Myocyte (in vitro differentiated cells): Measurements from ENCODE around the gene STIP1. TPM values are rescaled to one million over a fixed set of nuclear protein-coding genes. Genes with fewer than 3 reads are reported as not detected.
A peak's percentile ranks its signal among the peaks of the same experiment; 100 is the strongest.

Experiments
- DNase-seq: peaks from one replicate; pipeline ENCODE4 v3.0.0-alpha.2; 2012; ENCODE audit warnings: low read depth
- total RNA-seq: library from RNA; depleted of rRNA; stranded (reverse); fragments of >200 nt; gene quantifications from 2 replicates; pipeline ENCODE4 v1.2.3, GENCODE V29; 2014

Gene STIP1
- total RNA-seq, 1 donor from 2014 or later, result 216 TPM

DNA sequence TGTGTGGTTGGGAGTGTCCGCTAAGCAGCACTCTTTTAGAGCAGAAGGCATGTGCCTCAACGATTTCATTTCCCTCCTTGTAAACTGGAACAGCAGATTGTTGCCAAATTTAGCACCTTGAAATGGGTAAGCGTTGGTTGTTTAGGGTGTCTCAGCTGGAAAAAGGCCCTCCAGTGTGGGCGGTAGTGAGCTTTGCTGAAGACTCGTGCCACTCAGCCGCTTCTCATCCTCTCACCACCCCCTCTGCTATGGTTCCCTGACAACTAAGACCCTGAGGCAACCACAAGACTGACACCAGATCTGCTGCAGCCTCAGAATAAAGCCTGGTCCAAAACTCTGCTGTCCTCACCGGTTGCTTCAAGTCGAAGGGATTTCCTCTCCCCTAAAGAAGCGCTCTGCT, 10.7 kb downstream of the STIP1 start:
- DNase-seq, result no peak

DNA sequence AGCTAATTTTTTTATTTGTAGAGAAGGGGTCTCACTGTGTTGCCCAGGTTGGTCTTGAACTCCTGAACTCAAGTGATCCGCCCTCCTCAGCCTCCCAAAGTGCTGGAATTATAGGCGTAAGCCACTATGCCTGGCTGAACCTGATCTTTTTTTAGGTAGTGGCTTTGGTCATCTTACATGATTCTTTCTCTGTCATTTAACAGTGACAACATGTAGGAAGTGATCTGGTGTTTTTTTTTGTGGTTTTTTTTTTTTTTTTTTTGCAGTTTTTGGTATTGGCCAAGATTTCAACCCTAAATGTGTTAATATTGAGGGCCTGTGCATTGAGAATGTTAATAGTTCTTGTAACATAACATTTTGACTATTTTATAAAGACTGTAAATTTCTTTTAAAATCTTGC, 12.5 kb downstream of the STIP1 start:
- DNase-seq, result no peak

DNA sequence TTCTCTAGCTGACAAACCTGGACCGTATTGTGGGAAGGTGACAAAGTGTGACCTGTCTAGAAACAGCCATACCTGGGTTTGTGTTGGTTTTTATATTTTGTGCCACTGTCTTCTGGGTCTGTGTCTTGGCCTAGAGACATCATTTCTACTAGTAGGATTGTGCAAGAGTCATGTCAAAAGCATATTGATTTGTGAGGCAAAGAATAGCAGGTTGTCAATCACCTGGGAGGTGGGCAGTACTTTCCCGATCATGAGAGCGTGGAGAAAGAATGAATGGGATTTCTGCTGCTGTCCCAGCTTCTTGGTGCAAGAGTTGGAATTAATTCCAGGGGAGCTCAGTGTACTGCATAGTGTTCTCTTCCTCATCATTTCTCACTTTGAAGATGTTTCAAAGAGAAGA, 15.6 kb downstream of the STIP1 start:
- no peak for DNase-seq

DNA sequence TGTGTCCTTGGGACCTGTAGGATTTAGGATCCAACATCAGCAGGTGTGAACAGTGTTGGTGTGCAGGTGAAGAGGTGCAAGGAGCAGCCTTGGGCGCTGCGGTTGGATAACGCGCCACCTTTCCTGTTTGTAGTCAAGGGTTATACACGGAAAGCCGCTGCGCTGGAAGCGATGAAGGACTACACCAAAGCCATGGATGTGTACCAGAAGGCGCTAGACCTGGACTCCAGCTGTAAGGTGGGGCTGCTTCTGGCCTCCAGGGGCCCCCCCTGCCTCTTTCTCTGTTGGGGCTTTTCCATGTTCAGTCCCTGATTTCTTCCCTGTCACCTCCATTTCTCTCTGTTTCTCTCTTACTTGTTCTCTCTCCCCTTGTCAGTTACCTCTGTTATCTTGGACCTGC, 17.0 kb downstream of the STIP1 start:
- DNase-seq, result no peak

DNA sequence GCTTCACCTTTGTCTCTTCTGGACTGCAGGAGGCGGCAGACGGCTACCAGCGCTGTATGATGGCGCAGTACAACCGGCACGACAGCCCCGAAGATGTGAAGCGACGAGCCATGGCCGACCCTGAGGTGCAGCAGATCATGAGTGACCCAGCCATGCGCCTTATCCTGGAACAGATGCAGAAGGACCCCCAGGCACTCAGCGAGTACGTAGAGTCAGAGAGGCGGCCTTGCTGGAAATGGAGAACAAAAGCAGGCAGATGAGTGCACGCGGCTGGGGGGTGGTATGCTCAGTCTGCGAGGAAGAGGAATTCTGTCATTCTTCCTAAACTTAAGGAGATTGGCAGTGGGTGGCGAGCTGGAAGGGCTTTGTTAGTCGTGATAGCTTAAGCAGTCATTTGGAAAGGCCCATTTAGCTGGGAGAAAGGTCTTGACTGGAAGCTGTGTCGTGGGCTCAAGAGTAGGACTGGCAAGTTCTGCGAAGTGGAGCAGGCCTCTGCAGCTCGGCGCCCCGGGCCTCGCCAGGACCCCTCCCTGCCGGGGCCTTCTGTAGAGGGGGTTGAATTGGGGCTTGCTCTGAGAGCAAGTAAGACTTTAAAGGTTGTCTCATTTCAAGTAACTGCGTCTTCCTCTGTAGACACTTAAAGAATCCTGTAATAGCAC, 17.6 kb downstream of the STIP1 start:
- no peak for DNase-seq

DNA sequence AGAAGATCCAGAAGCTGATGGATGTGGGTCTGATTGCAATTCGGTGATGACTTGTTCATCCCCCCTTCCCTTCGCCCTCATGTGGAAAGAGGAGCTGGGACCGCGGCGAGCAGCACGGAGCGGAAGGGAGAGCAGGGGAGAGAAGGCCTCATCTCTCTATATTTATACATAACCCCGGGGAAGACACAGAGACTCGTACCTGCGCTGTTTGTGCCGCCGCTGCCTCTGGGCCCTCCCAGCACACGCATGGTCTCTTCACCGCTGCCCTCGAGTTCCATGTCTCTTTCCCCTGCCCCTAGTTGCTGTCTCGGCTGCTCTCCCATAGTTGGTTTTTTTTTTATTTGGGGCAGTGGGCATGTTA, 18.1 kb downstream of the STIP1 start:
- no peak for DNase-seq

DNA sequence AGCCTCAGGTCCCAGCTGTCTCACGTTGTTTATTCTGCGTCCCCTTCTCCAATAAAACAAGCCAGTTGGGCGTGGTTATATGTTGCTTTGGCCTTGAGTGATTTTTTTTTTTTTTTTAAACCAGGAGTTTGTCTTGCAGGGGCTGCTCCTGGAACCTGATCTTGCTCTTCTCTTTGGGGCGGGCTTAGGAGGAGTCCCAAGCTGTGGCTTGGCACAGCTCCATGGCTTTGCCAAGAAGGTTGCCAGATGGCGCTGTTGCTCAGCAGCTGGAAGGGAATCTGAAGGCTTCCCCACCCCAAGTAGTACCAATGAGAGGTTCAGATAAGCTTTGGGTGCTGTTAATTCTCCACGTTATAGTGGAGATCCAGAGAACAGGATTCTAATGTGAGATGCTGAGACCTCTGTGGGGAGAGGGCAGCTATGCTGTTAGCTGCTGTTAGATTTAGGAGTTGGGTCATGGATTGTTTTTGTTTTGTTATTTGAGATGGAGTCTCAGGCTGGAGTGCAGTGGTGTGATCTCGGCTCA, 18.6 kb downstream of the STIP1 start:
- peak; percentile 98 for DNase-seq

DNA sequence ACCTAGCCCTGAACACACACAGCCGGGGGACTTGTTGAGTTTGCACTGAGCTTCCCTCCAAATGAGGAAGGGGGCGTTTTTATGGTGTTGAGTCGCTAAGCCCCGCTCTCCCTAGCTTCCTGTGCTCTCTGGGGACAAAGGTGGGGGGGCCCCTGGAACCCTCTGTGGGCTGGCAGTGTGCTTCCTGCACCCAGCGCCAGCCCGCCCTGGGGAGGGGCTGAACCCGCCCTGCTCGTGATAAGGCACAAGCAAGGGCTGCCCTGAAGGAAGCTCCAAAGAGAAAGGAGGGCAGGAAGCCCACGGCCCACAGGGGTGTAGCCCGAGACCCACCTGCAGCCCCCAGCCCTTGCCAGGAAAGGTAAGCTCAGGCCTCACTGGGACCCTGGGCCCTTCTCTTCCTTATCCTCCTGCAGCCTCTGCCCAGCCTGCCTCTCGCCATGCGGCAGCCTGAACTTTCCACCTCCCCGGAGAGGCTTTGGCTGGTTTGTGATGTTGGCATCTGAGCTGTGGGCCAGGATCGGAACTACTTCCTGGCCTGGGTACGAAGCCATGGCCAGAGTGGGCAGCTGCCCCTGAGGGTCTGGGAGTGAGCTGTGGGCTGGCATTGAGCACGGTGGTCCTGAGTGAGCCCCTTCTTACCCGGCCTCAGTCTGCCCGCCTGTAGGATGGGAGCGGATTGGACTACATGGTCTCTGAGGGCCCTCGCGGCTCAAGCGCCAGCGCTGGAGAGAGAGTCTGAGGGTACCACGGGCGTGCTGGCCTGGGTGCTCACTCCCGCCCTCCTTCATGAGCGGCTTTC, 20.7 kb downstream of the STIP1 start, which contains the start of gene FERMT3:
FERMT3 (plus strand) TSS at position 265 of the 799 bp plus-strand sequence. CDS start 644 bp downstream, outside the sequence.
- no peak for DNase-seq

DNA sequence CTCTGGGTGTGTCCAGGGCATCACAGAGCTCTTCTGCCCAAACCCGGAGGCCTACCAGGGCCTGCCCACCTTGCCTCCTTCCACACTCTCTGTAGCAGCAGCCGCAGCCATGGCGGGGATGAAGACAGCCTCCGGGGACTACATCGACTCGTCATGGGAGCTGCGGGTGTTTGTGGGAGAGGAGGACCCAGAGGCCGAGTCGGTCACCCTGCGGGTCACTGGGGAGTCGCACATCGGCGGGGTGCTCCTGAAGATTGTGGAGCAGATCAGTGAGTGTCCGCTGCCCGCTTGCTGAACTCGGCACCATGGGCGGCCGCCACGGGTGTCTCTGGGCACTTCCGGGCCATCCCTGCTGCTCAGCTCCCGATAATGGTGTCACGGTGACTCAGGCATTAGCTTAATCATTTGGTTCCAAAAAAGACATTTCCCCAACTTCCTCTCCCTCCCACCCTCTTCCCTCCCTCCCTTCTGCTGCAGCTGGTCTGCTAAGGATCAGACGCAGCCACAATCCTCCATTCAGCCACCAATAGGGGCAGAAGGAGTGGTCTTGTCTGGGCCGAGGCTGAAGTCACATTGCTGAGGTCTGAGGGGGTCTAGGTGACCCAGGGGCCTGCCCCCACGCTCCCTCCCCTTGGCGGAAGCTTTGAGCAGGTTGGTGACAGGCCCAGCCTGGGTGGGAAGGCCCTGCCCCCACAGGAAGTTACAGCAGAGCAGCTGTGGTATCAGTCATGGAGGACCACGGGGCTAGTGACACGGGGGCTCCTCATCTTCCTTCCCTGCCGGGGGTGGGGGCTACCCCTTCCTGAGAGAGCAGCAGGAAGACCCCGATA, 21.5 kb downstream of the STIP1 start:
- DNase-seq, result peak; percentile 86

DNA sequence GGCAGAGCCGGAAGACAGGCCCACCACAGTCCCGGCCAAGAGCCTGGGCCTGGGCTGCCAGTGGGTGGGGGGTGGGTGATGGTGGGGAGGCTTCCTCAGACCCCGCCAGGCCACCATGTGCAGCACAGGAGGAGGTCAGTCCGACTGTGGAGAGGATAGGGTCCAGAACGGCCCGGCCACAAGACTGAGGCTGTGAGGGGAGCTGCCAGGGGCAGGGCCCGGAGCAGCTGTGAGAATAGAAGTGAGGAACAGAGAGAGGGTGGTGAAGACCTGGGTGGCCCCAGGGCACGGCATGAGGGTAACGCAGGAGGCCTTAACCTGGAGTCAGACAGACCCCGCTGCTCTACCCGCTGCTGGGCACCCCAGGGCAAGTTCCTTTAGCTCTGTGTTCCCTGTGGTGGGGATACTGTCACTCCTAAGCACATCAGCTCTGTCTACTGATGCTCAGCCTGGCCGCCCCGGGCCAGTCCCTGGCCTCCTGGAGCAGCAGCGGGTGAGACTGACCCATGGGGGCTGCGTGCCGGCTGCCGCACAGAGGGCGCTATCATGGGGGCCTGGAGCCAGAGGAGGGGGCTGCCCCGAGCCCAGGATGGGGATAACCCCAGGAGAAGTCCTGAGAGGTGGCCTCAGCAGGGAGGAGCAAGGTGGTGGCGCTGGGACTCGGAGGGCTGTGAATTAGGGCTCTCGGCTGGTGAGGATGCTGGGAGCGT, 22.3 kb downstream of the STIP1 start:
- peak; percentile 40 for DNase-seq

DNA sequence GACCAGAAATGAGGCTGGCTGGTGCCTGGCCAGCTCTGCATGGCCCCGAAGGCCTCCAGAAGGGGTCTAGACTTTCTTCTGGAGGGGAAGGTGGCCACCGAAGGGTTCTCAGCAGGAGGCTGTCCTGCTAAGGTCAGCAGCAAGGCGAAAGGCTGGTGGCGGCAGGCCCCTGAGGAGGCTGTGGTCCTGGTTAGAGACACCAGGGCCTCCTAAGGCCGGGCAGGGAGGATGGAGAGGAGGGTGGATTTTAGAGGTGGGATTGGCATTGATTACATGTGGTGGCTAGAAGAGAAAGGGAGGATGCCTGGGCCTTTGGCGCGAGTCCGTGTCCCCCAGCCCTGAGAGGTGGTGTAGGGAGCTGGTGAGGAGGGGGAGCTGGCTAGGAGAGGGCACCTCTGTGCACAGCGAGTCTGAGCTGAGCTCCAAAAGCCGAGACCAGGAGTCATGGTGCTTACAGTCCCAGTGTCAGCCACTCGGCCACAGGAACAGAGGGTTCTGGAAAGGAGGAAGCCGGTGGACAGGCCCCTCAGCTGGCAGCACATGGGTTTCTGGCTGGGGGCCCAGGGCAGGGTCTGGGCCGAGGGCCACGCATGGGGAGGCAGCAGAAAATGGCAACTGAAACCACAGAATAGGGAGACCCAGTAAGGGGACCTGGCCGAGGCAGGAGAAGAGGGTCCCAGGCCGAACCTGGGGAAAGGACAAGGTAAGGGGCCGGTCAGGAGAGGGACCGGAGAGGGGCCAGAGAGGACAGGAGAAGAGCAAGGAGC, 23.0 kb downstream of the STIP1 start:
- DNase-seq, result no peak

DNA sequence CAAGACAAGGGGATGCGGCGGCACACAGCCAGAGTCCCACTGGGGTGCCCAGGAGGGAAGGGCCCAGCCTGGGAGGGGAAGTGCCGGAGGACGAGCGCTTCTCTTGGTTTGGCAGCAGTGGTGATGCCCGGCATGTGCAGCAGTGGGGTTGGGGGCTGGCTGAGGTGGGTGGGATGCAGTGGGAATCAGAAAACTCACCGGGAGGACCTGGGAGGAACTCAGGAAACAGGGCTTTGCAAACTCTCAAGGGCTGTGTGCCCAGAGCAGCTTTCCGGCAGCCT, 23.5 kb downstream of the STIP1 start:
- no peak for DNase-seq

DNA sequence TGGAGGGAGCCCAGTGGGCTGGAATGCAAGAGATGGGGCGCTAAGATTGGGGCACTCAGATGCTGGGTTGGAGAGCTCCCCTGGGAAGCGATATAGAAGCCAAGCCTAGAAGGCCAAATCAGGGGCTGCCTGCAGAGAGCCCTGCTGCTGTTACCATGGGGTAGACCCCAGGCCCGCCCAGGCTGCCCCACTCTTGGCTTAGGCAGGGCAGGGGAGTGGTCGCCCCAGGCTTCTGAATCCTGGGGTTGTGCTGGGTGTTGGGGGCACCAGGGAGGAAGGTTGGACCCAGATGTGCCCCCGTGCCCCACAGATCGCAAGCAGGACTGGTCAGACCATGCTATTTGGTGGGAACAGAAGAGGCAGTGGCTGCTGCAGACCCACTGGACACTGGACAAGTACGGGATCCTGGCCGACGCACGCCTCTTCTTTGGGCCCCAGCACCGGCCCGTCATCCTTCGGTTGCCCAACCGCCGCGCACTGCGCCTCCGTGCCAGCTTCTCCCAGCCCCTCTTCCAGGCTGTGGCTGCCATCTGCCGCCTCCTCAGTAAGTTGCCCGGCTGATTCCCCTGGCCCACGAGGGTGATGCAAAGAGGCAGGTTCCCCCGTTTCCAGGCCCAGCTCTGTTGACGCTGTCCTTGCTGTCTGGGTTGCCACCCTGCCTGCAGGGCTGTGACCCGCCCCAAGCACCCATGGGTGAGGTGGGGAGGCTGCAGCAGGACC, 24.5 kb downstream of the STIP1 start:
- DNase-seq, result no peak

DNA sequence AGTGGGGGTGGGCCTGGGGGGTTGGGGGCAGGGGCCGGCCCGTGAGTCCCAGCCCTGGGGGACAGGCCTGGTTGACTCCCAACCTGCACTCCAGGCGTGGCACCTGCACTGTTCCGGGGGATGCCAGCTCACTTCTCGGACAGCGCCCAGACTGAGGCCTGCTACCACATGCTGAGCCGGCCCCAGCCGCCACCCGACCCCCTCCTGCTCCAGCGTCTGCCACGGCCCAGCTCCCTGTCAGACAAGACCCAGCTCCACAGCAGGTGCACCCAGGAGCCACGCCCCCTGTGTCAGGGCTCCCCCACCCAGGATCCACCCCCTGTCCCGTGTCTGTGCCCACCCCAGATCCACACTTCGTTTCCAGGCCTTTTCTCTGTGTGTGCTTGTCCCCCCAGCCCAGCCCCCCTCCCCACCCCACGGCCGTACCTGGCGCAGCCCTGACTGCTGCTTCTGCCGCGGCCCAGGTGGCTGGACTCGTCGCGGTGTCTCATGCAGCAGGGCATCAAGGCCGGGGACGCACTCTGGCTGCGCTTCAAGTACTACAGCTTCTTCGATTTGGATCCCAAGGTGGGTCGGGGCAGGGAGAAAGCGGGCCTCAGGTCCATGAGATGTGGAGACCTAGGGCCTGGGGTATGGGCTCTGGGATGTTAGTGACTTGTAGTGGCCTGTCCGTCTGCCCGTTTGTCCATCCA, 25.4 kb downstream of the STIP1 start:
- DNase-seq, result no peak

DNA sequence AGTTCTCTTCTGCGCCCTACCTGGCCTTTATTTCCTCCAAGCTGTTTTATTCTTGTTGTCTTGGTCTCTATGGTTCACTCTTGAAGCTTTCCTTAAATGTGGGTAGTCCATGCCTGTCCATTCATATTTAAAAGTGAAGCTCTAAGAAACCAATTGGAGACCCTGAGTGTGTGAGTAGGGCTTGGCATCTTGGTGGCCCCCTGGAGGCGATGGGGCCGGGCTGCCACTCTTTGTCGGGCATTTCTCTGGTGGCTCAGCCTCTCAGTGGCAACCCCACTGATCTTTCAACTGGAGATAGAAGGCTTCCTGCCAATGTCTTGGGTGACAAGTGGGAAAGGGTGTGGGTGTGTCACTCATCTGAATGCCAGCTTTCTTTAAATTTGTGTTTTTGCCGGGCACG, 30.9 kb downstream of the STIP1 start:
- no peak for DNase-seq

DNA sequence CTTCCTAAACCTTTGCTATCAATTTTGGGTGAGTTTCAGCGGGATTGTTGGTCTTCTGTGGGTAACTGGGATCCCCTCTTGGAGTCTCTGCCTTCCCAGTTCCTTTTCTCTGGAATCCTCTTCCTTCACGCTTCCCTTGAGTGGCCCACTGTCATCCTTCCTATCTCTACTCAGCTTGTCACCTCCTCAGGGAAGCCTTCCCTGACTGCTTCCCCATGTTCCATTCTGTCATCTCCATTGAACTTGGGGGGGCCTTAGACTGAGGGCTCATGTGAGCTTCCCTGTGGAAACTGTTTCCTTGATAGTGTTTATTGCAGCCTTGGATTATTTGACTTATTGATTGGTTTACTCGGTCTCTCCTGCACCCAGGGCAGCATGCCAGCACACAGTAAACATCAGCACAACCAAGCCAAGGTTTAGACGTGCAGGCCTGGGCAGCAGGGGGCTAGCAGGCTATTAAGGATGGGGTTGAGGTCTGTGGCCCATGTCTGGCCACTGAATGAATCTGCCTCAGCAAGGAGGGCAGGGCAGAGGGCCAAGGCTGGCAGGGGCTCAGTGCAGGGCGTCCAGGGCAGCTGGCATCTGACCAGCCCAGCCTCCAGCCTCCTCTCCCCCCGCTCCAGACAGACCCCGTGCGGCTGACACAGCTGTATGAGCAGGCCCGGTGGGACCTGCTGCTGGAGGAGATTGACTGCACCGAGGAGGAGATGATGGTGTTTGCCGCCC, 32.8 kb downstream of the STIP1 start:
- DNase-seq, result no peak

DNA sequence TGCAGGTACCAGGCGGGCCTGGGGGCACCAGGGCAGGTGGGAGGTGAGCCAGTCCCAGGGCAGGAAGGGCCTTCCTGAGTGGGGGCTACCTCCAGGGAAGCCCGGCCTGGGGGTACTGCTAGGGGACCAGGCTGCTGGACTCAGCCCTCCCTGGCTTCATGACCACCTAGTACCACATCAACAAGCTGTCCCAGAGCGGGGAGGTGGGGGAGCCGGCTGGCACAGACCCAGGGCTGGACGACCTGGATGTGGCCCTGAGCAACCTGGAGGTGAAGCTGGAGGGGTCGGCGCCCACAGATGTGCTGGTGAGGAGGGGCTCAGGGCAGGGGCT, 33.3 kb downstream of the STIP1 start:
- DNase-seq, result no peak

DNA sequence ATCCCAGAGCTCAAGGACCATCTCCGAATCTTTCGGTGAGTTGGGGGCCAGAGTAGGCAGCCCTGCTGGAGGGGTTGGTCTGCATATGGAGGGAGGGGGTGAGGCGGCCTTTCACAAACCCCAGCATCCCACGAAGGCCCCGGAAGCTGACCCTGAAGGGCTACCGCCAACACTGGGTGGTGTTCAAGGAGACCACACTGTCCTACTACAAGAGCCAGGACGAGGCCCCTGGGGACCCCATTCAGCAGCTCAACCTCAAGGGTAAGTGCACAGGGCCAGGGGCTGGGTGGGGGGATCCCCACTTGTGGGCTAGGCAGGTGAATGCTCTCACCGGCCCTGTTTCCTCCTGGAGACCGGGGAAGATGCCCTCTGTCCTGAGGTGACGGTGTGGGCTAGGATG, 33.8 kb downstream of the STIP1 start:
- DNase-seq, result no peak

DNA sequence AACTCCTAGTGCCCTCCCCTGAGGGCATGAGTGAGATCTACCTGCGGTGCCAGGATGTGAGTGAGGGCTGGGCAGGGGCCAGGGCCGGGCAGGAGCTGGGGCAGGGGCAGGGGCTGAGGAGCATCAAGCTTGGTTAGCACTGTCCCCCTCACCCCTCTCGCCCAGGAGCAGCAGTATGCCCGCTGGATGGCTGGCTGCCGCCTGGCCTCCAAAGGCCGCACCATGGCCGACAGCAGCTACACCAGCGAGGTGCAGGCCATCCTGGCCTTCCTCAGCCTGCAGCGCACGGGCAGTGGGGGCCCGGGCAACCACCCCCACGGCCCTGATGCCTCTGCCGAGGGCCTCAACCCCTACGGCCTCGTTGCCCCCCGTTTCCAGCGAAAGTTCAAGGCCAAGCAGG, 34.3 kb downstream of the STIP1 start:
- DNase-seq, result no peak
